DOHH2 (cell line): ENCODE results near the gene MAP3K7CL.

Experiments used
- H3F3A ChIP-seq: fragments of 200-600 bp; sonication (generic), shearing (Covaris generic); 2 replicates; pipeline ENCODE4 v1.6.0; 2016; ENCODE audit warnings: antibody characterized with exemption, mild to moderate bottlenecking; ENCODE audit not compliant: control insufficient read depth, insufficient read depth
- H3K27ac ChIP-seq: fragments of 200-600 bp; sonication (generic); 2 replicates; pipeline ENCODE4 v1.5.1; 2014; ENCODE audit warnings: low read depth, mild to moderate bottlenecking, low read length, moderate library complexity
- H3K27me3 ChIP-seq: fragments of 200-600 bp; sonication (generic); 2 replicates; pipeline ENCODE4 v1.6.1; 2014; ENCODE audit warnings: mild to moderate bottlenecking, low read length, mixed read lengths; ENCODE audit not compliant: control insufficient read depth
- H3K36me3 ChIP-seq: fragments of 200-600 bp; sonication (generic); 2 replicates; pipeline ENCODE4 v1.6.1; 2014; ENCODE audit warnings: mild to moderate bottlenecking, low read length, moderate library complexity, mixed read lengths; ENCODE audit not compliant: control insufficient read depth
- H3K4me1 ChIP-seq: fragments of 200-600 bp; sonication (generic); 2 replicates; pipeline ENCODE4 v1.6.1; 2014; ENCODE audit warnings: mild to moderate bottlenecking, low read length, mixed read lengths; ENCODE audit not compliant: control insufficient read depth
- H3K4me2 ChIP-seq: fragments of 200-600 bp; sonication (generic); 2 replicates; pipeline ENCODE4 v1.6.0; 2014; ENCODE audit warnings: mild to moderate bottlenecking, low read length, moderate library complexity
- H3K4me3 ChIP-seq: fragments of 200-600 bp; sonication (generic); 2 replicates; pipeline ENCODE4 v1.5.1; 2014; ENCODE audit warnings: mild to moderate bottlenecking, low read length, mixed read lengths
- H3K79me2 ChIP-seq: fragments of 200-600 bp; sonication (generic); 2 replicates; pipeline ENCODE4 v1.6.1; 2014; ENCODE audit warnings: mild to moderate bottlenecking, low read length, mixed read lengths; ENCODE audit not compliant: control insufficient read depth
- H3K9me2 ChIP-seq: fragments of 200-600 bp; sonication (generic); replicated peaks from 2 replicates; pipeline ENCODE4 v1.6.1; 2014; ENCODE audit warnings: mild to moderate bottlenecking, low read length, mixed read lengths; ENCODE audit not compliant: control insufficient read depth
- H3K9me3 ChIP-seq: fragments of 200-600 bp; sonication (generic); 2 replicates; pipeline ENCODE4 v1.6.1; 2014; ENCODE audit warnings: antibody characterized with exemption, low read length, mixed read lengths; ENCODE audit not compliant: control insufficient read depth, insufficient read depth
- H4K20me1 ChIP-seq: fragments of 200-600 bp; sonication (generic); 2 replicates; pipeline ENCODE4 v1.6.0; 2014; ENCODE audit warnings: low read depth, mild to moderate bottlenecking, antibody characterized with exemption, low read length, moderate library complexity; ENCODE audit not compliant: control insufficient read depth, insufficient read depth
- CTCF ChIP-seq: fragments of 200-600 bp; sonication (generic); IDR thresholded peaks from one replicate; pipeline ENCODE4 v1.5.1; 2014; ENCODE audit warnings: antibody characterized with exemption, mild to moderate bottlenecking, low read depth, low read length; ENCODE audit not compliant: poor library complexity, severe bottlenecking
- EZH2phosphoT487 ChIP-seq: fragments of 200-600 bp; sonication (generic); IDR thresholded peaks from 2 replicates; pipeline ENCODE4 v1.6.1; 2017; ENCODE audit warnings: borderline replicate concordance, mild to moderate bottlenecking, antibody characterized with exemption, low read length, moderate library complexity, mixed read lengths

MAP3K7CL gene

GRCh38 chr21:29209696-29210095 lies 79.3 kb downstream of the MAP3K7CL start:
- no peaks in the 10 kb centered on the region for H3K36me3 ChIP-seq
- H3K27ac ChIP-seq = no peak overlapping the region
- H3K4me3 ChIP-seq = no peak overlapping the region
- H3K9me3 ChIP-seq = no peaks in the 10 kb centered on the region
- H4K20me1 ChIP-seq = no peaks in the 10 kb centered on the region
- H3K9me2 ChIP-seq = no peaks in the 10 kb centered on the region
- TF ChIP-seq CTCF (no peak), EZH2phosphoT487 (no peak)
- H3K4me1 ChIP-seq = peaks cover 16% of the 10 kb centered on the region
- H3K79me2 ChIP-seq = no peaks in the 10 kb centered on the region
- H3K27me3 ChIP-seq = no peaks in the 10 kb centered on the region
- H3K4me2 ChIP-seq = no peak overlapping the region
- no peaks in the 10 kb centered on the region; the same call in 1 of the 2 replicates for H3F3A ChIP-seq

GRCh38 chr21:29211205-29211604 lies 80.8 kb downstream of the MAP3K7CL start:
- Histone ChIP-seq H3K79me2 (no peaks in the 10 kb centered on the region), H3K27me3 (no peaks in the 10 kb centered on the region), H4K20me1 (no peaks in the 10 kb centered on the region), H3K4me1 (peaks cover 16% of the 10 kb centered on the region), H3K27ac (no peak overlapping the region), H3K36me3 (no peaks in the 10 kb centered on the region), H3F3A (no peaks in the 10 kb centered on the region; the same call in 1 of the 2 replicates), H3K9me2 (no peaks in the 10 kb centered on the region), H3K4me2 (no peak overlapping the region), H3K4me3 (no peak overlapping the region), H3K9me3 (no peaks in the 10 kb centered on the region)
- no peak for TF ChIP-seq CTCF

GRCh38 chr21:29212446-29212845 lies 82.0 kb downstream of the MAP3K7CL start:
- H3K27ac ChIP-seq = no peak overlapping the region
- H3K9me3 ChIP-seq = no peaks in the 10 kb centered on the region
- no peak overlapping the region for H3K4me2 ChIP-seq
- no peaks in the 10 kb centered on the region; the same call in 1 of the 2 replicates for H3F3A ChIP-seq
- TF ChIP-seq EZH2phosphoT487 (no peak), CTCF (no peak)
- no peaks in the 10 kb centered on the region for H3K36me3 ChIP-seq
- no peaks in the 10 kb centered on the region for H4K20me1 ChIP-seq
- H3K27me3 ChIP-seq = no peaks in the 10 kb centered on the region
- H3K79me2 ChIP-seq = no peaks in the 10 kb centered on the region
- H3K9me2 ChIP-seq = no peaks in the 10 kb centered on the region
- no peak overlapping the region for H3K4me3 ChIP-seq
- peaks cover 16% of the 10 kb centered on the region for H3K4me1 ChIP-seq
